Medulla oblongata (tissue), 1 donor: ENCODE data around the gene MRPS30.
"Not testable (repeated sequence)": the region's sequence is repeated elsewhere in the genome, so short reads cannot be mapped to it uniquely, and the experiment has no call there.

Experiments used
- DNase-seq: peaks from one replicate; pipeline ENCODE4 v3.0.0-alpha.2; 2015; ENCODE audit errors: extremely low spot score

MRPS30 gene

GRCh38 chr5:44814761-44815160, 6.0 kb downstream of the MRPS30 start:
- DNase-seq, result no peak

GRCh38 chr5:44821164-44821563, 12.4 kb downstream of the MRPS30 start:
- no peak for DNase-seq

GRCh38 chr5:44824662-44825061, 15.9 kb downstream of the MRPS30 start:
- not testable (repeated sequence) for DNase-seq

- DNase-seq, result no peak
These were observed 18.9 kb downstream of the MRPS30 start for GRCh38 chr5:44827681-44828080.

GRCh38 chr5:44828719-44829118, 20.0 kb downstream of the MRPS30 start:
- no peak for DNase-seq

- no peak for DNase-seq
These were observed 22.2 kb downstream of the MRPS30 start for GRCh38 chr5:44830951-44831350.

DNA sequence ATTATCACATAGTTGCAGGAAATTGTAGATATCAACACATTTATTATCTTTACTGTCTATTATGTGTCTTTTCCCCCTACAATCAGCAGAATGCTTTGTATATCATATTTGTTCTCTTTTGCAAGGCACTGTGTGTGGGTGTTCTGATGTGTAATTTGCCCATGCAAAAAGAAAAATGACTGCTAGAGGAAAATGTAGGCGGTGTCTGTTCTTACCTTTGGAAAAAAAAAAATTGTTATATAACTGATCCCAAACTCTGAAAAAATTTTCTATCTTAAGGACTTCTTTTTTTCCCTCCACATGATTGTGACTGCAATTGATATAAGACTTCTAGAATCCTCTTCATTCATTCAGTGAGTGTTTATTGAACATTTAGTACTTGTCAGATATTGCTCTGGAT, 24.5 kb downstream of the MRPS30 start:
- DNase-seq, result no peak

- DNase-seq, result no peak
These were observed 26.9 kb downstream of the MRPS30 start for GRCh38 chr5:44835693-44836092.

GRCh38 chr5:44839018-44839681, 30.4 kb downstream of the MRPS30 start:
- no peak for DNase-seq

DNA sequence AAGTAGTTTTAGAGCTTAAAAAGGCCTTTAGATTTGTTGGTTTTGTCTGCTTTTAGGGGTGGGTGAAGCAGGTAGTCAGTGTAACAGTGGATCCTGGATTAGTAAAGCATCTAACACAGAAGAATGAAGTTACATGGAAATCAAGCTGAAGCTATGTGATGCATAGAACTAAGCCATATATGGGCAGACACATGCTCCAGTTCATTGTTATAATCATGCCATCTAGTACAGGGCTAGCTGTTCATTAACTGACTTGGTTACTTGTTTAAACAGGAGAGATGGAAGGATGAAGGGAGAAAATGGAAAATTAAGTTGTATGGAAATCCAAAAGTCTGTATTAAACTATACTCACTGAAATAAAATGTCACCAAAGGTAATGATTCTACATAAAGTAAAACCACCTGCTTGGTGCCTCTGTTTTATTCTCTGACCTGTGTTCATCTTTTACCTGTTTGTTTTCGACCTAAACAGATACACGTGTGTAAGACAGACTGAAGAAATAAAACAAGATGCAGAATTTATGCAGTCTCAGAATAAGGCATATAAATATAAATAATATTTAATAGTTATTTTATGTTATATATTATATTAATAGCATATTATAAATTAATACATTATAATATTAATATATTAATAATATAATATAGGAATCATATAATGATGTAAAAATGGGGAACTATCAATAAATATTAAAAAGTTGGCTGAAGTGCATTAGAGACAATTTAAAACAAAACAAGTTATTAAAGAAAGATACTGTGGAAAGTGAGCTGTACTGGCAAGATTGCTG, 33.9 kb downstream of the MRPS30 start:
- DNase-seq, result no peak

DNA sequence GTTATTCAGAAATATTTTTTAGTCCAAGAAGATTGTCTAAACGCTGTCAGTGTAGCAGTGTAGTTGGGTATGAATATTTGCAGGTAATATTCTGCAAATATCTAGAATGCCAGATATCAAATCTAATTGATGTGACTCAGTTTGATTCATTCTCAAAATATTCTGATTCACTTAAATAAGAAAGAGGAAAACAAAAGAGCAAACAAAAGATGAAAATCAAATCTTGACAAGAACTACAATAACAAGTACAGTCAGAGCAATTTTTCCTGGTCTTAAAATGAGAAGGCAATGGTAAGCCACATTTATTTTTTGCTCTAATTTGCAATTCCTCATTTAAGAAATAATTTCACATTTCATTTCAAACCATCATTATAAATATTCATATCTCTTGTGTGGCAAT, 36.0 kb downstream of the MRPS30 start:
- no peak for DNase-seq

DNA sequence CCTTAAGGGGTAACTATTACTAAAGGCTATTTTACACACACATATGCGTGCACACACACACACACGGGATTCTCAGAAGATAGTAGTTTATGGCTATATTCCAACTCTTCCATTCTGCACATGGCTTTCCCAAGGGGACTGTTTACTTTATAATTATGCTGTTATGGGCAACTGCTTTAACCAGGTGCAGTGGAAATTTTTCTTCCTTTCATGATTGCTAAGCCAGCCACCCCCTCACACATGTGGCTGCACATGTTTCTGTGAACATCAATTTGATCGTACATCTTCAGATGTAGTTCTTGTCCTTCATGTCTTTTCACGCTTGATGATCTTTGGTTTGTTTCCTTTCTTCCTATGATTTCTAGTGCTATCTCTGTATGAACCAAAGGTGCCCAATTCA, 37.0 kb downstream of the MRPS30 start:
- no peak for DNase-seq

GRCh38 chr5:44847206-44847852, 38.6 kb downstream of the MRPS30 start:
- DNase-seq, result no peak

DNA sequence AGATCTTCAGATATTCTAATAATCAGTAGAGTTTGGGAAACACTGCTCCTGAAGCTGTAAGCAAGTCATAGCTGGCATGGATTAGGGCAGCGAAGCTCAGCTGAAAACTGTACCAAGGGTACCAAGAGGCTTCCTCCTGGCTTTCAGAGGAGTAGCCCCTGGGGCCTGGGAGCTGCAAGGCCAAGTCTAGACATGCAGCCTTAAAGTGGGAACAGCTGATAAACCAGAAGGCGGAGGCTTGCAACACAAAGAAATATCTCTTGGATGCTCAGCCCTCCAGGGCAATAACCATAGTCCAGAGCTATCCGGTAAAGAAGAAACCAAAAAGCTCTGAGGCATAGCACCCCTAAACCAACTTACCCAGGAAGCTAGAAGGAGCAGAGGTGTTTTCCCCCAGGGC, 51.5 kb downstream of the MRPS30 start:
- no peak for DNase-seq

GRCh38 chr5:44862808-44863207, 54.1 kb downstream of the MRPS30 start:
- DNase-seq, result no peak
